HL-60 (cell line): ENCODE measurements around the gene ANO1.

Source experiments
- DNase-seq, 2 experiments: peaks; one replicate each; pipeline ENCODE4 v3.0.0-alpha.2; 2010 to 2020; ENCODE audit warnings: low read depth in 1 of 2, low spot score in 1 of 2
- H3K27ac ChIP-seq: fragments of 250-450 bp; sonication (Bioruptor Pico); replicated peaks from 2 replicates; pipeline ENCODE4 v1.5.1; 2020; ENCODE audit warnings: mild to moderate bottlenecking, moderate library complexity
- H3K27me3 ChIP-seq: fragments of 250-450 bp; sonication (Bioruptor Pico); 2 replicates; pipeline ENCODE4 v1.5.1; 2021; ENCODE audit warnings: mild to moderate bottlenecking, moderate library complexity; ENCODE audit not compliant: insufficient read depth, poor library complexity, severe bottlenecking
- H3K4me3 ChIP-seq: replicated peaks from 2 replicates; pipeline ENCODE4 v1.5.1; 2011; ENCODE audit warnings: mild to moderate bottlenecking, control low read depth, low read length; ENCODE audit not compliant: insufficient read depth
- CTCF ChIP-seq: IDR thresholded peaks from one replicate; pipeline ENCODE4 v1.5.1; 2011; ENCODE audit warnings: low read length, control low read depth, inconsistent platforms; ENCODE audit not compliant: insufficient read depth
- GABPA ChIP-seq: IDR thresholded peaks from 2 replicates; pipeline ENCODE4 v1.6.1; 2012; ENCODE audit warnings: low read depth
- POLR2AphosphoS5 ChIP-seq: IDR thresholded peaks from 2 replicates; pipeline ENCODE4 v1.6.1; 2012; ENCODE audit warnings: low read depth
- SPI1 ChIP-seq: IDR thresholded peaks from 2 replicates; pipeline ENCODE4 v1.6.1; 2012; ENCODE audit warnings: low read depth, mild to moderate bottlenecking, borderline replicate concordance
- TF ChIP-seq, protein P1 (sequence below): IDR thresholded peaks from 2 replicates; pipeline ENCODE4 v1.6.1; 2012; ENCODE audit warnings: low read depth; ENCODE audit not compliant: insufficient replicate concordance

The ANO1 gene

DNA sequence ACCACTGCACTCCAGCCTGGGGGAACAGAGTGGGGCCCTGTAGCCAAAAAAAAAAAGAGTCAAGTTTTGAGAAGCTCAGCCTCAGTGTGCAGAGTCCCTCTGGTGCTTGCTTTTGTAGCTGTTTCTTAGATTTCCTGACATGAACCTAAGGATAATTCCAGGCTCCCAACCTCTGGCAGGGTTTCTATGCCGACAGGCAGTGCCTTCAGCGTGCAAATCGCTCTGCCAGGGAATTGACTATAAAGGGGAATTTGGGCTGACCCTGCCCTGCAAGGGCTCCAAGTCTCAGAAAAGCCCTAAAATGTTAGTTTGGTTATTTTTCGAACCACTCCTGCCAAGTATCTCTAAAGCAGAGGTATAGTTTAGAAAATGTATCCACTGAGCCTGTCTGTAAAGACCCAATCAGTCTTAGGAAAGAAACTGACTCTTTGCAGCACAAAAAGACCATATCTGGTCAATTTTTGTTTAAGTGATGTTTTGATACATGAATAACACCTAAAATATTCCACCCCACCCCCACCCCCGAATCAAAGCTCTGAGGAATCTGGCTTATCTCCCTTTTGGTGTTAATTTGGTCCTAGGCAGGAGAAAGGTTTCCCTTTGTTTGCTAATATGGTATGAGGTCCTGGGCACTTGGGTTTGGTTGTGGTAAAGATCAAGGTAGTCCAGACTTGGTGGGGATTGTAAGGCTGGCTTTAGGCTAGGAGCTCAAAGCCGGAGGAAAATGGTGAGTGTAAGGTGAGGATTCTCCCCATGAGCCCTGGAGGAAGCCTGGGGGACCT lies 49.7 kb downstream of the ANO1 start:
- no peak for DNase-seq
- peaks cover 2% of the 10 kb centered on the region for H3K27me3 ChIP-seq
- no peak overlapping the region for H3K27ac ChIP-seq
- H3K4me3 ChIP-seq, result no peak overlapping the region
- TF ChIP-seq POLR2AphosphoS5, result no peak
- TF ChIP-seq, protein P1, sequence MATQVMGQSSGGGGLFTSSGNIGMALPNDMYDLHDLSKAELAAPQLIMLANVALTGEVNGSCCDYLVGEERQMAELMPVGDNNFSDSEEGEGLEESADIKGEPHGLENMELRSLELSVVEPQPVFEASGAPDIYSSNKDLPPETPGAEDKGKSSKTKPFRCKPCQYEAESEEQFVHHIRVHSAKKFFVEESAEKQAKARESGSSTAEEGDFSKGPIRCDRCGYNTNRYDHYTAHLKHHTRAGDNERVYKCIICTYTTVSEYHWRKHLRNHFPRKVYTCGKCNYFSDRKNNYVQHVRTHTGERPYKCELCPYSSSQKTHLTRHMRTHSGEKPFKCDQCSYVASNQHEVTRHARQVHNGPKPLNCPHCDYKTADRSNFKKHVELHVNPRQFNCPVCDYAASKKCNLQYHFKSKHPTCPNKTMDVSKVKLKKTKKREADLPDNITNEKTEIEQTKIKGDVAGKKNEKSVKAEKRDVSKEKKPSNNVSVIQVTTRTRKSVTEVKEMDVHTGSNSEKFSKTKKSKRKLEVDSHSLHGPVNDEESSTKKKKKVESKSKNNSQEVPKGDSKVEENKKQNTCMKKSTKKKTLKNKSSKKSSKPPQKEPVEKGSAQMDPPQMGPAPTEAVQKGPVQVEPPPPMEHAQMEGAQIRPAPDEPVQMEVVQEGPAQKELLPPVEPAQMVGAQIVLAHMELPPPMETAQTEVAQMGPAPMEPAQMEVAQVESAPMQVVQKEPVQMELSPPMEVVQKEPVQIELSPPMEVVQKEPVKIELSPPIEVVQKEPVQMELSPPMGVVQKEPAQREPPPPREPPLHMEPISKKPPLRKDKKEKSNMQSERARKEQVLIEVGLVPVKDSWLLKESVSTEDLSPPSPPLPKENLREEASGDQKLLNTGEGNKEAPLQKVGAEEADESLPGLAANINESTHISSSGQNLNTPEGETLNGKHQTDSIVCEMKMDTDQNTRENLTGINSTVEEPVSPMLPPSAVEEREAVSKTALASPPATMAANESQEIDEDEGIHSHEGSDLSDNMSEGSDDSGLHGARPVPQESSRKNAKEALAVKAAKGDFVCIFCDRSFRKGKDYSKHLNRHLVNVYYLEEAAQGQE, result no peak
- no peak for TF ChIP-seq SPI1
- no peak for TF ChIP-seq GABPA
- no peak for TF ChIP-seq CTCF

DNA sequence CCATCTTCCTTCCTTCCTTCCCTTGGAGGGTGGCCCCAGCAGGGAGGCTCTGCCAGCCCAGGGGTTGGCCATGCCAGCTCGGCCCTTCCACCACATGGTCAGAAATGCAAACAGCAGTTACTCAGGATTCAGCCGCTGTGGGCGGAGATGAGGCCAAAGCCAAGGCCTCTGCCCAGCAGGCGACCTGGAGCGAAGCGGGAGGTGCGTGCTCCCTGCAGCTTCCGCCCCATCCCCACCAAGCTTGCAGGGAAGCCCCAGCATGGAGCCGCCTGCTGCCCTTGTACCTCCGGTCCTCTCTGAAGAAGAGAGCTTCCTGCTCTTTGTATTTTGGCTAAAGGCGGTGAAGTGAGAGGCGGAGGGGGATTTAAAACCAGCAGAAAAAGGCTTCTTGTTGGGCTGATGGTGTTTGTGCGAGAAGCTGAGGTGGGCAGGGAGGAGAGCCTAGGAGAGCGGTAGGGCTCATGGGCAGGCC lies 50.4 kb downstream of the ANO1 start:
- DNase-seq, result no peak

DNA sequence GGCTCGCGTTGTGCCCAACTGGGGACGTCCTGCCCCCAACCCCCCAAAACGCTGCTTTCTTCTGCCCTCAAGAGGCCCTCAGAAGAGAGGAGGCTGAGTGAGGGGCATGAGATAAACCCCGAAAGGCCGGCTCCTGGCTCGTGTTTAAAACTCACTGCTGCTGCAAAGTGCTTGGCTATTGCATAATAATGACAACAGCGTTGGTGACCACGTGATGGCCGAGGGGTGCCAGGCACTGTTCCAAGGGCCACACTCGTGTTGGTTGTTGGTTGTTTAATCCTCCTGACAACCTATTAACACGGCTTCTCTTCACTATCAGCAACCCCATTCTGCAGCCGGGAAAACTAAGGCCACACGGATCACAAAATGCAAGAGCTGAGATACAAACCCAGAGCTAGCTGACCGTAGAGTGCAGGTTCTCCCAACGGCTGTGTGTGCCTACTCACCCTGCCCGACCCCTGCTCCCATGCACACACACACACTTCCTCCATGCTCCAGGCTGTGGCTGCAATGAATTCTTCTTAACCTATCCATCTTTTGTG lies 51.0 kb downstream of the ANO1 start:
- Histone ChIP-seq H3K27me3 (no peaks in the 10 kb centered on the region), H3K4me3 (no peak overlapping the region), H3K27ac (no peak overlapping the region)
- DNase-seq, result no peak
- no peak for TF ChIP-seq CTCF
- TF ChIP-seq, protein P1, result no peak
- no peak for TF ChIP-seq SPI1
- TF ChIP-seq POLR2AphosphoS5, result no peak
- no peak for TF ChIP-seq GABPA

More for the DNA sequence above, 50.4 kb downstream of the ANO1 start:
- Histone ChIP-seq H3K27ac (no peak overlapping the region), H3K4me3 (no peak overlapping the region), H3K27me3 (no peaks in the 10 kb centered on the region)
- TF ChIP-seq CTCF, result no peak
- TF ChIP-seq, protein P1, result no peak
- TF ChIP-seq POLR2AphosphoS5, result no peak
- no peak for TF ChIP-seq GABPA
- TF ChIP-seq SPI1, result no peak
